ENCODE results near the gene ENPP4. TPM values are rescaled to one million over a fixed set of nuclear protein-coding genes. Genes with fewer than 3 reads are reported as not detected.

Gene ENPP4
- polyA plus RNA-seq, 1 of the 3 experiments (the other 2 are of a cell fraction): 0.05 TPM

DNA sequence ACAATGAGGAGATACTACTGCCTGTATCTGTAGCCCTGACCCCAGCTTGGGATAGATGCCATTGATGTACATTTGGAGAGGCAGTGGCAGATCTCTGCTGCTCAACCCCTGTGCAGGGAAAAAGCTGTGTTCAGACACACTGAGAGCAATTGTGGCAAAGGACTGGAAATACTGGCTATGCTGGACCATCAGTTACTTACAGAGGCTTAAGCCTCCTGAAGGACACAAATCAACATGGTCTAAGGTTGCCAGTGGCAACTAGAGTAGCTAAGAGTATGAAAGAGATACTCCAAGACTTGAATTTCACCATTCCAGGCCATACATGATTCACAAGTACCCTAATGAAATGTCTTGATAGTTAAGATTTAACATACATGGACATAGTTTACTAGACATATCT lies 32.4 kb upstream of the ENPP4 start:
- ChIA-PET CTCF (interaction anchor here (1.4 kb wide), 1 partner anchor 313 kb away, joined by 6 read pairs; no protein-coding TSS in a partner anchor), POLR2A (no interaction called here)
- Histone ChIP-seq H3K79me2 (ENCODE audit: insufficient read depth) (no peaks in the 10 kb centered on the region), H4K20me1 (ENCODE audit: insufficient read depth) (no peaks in the 10 kb centered on the region), H3K9ac (no peak overlapping the region), H3K4me1 (ENCODE audit: control insufficient read depth in 1 of 2, insufficient read depth in 2 of 2, low read depth in 1 of 2, low read length in 1 of 2) (no peaks in the 10 kb centered on the region), H3F3A (replicated peaks; ENCODE audit: insufficient read depth) (no peaks in the 10 kb centered on the region), H2AFZ (ENCODE audit: low read depth) (no peak overlapping the region), H3K4me2 (no peak overlapping the region), H3K27me3 (ENCODE audit: insufficient read depth) (no peaks in the 10 kb centered on the region), H3K36me3 (replicated peaks in 1 of 2; ENCODE audit: control insufficient read depth in 1 of 2, insufficient read depth in 2 of 2, low read length in 1 of 2) (no peaks in the 10 kb centered on the region), H3K9me2 (no peaks in the 10 kb centered on the region), H3K27ac (ENCODE audit: low read depth in 2 of 2, low read length in 1 of 2) (no peak overlapping the region), H3K9me3 (no peaks in the 10 kb centered on the region), H3K4me3 (ENCODE audit: low read depth in 2 of 2, low read length in 1 of 2) (no peak overlapping the region)
- no peak for TF ChIP-seq RAD21 (IDR thresholded peaks at IDR 0.05; ENCODE audit: low read length)
- no peak for TF ChIP-seq MXI1 (IDR thresholded peaks at IDR 0.05; ENCODE audit: low read depth, low read length)
- TF ChIP-seq YY1 (IDR thresholded peaks at IDR 0.05; ENCODE audit: low read depth): no peak
- TF ChIP-seq ELF1 (IDR thresholded peaks at IDR 0.05): no peak
- no peak for TF ChIP-seq NRF1 (IDR thresholded peaks at IDR 0.05; ENCODE audit: low read depth, low read length)
- no peak for TF ChIP-seq GATA2 (CRISPR knock-in tag; IDR thresholded peaks at IDR 0.05)
- TF ChIP-seq TEAD4 (IDR thresholded peaks at IDR 0.05; ENCODE audit: borderline replicate concordance, insufficient read depth): no peak
- no peak for TF ChIP-seq RCOR1 (IDR thresholded peaks at IDR 0.05; ENCODE audit: low read length)
- no peak for DNase-seq

DNA sequence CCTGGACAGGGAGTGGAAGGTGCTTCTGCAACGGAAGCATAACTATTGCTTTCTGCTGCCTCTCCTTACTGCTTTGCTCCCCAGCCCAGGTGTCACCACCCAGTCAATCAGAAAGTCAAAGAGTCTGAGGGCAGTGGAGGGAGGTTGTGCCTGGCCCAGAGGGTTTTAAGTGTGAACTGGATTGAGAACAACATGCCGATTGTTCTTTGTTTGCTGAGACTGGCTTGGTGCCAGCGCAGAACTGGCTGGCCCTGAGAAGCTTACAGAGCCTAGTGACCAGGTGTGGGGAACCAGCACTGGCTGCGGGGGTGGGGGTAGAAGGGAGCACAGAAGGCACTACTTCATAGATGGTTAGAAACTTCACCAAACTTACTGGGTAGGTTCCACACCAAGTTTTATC lies 31.1 kb upstream of the ENPP4 start:
- 0% methylated on average over 4 of the region's 4 CpGs for WGBS (ENCODE audit: low lambda C conversion rate)
- Histone ChIP-seq H3K27me3 (ENCODE audit: insufficient read depth) (no peaks in the 10 kb centered on the region), H2AFZ (ENCODE audit: low read depth) (no peak overlapping the region), H3F3A (replicated peaks; ENCODE audit: insufficient read depth) (no peaks in the 10 kb centered on the region), H3K27ac (ENCODE audit: low read depth in 2 of 2, low read length in 1 of 2) (no peak overlapping the region), H3K4me1 (ENCODE audit: control insufficient read depth in 1 of 2, insufficient read depth in 2 of 2, low read depth in 1 of 2, low read length in 1 of 2) (no peaks in the 10 kb centered on the region), H3K4me2 (no peak overlapping the region), H4K20me1 (ENCODE audit: insufficient read depth) (no peaks in the 10 kb centered on the region), H3K4me3 (ENCODE audit: low read depth in 2 of 2, low read length in 1 of 2) (no peak overlapping the region), H3K79me2 (ENCODE audit: insufficient read depth) (no peaks in the 10 kb centered on the region), H3K9ac (no peak overlapping the region), H3K9me2 (no peaks in the 10 kb centered on the region), H3K36me3 (replicated peaks in 1 of 2; ENCODE audit: control insufficient read depth in 1 of 2, insufficient read depth in 2 of 2, low read length in 1 of 2) (no peaks in the 10 kb centered on the region), H3K9me3 (no peaks in the 10 kb centered on the region)
- ChIA-PET POLR2A (no interaction called here), CTCF (interaction anchor here (1.1 kb wide), 1 partner anchor 9 kb away, joined by 5 read pairs; no protein-coding TSS in a partner anchor)
- no peak for DNase-seq
- TF ChIP-seq, protein P1, sequence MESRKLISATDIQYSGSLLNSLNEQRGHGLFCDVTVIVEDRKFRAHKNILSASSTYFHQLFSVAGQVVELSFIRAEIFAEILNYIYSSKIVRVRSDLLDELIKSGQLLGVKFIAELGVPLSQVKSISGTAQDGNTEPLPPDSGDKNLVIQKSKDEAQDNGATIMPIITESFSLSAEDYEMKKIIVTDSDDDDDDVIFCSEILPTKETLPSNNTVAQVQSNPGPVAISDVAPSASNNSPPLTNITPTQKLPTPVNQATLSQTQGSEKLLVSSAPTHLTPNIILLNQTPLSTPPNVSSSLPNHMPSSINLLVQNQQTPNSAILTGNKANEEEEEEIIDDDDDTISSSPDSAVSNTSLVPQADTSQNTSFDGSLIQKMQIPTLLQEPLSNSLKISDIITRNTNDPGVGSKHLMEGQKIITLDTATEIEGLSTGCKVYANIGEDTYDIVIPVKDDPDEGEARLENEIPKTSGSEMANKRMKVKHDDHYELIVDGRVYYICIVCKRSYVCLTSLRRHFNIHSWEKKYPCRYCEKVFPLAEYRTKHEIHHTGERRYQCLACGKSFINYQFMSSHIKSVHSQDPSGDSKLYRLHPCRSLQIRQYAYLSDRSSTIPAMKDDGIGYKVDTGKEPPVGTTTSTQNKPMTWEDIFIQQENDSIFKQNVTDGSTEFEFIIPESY (IDR thresholded peaks at IDR 0.05; ENCODE audit: borderline replicate concordance, low read depth): no peak
- TF ChIP-seq, protein P2, sequence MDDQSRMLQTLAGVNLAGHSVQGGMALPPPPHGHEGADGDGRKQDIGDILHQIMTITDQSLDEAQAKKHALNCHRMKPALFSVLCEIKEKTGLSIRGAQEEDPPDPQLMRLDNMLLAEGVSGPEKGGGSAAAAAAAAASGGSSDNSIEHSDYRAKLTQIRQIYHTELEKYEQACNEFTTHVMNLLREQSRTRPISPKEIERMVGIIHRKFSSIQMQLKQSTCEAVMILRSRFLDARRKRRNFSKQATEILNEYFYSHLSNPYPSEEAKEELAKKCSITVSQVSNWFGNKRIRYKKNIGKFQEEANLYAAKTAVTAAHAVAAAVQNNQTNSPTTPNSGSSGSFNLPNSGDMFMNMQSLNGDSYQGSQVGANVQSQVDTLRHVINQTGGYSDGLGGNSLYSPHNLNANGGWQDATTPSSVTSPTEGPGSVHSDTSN (IDR thresholded peaks at IDR 0.05): no peak
- TF ChIP-seq TCF12 (IDR thresholded peaks at IDR 0.05): no peak
- TF ChIP-seq YY1 (IDR thresholded peaks at IDR 0.05; ENCODE audit: low read depth): no peak
- TF ChIP-seq MEF2A (IDR thresholded peaks at IDR 0.05; ENCODE audit: borderline replicate concordance, low read depth): no peak
- no peak for TF ChIP-seq SMC3 (IDR thresholded peaks at IDR 0.05; ENCODE audit: low read depth, low read length)
- TF ChIP-seq, protein P3, sequence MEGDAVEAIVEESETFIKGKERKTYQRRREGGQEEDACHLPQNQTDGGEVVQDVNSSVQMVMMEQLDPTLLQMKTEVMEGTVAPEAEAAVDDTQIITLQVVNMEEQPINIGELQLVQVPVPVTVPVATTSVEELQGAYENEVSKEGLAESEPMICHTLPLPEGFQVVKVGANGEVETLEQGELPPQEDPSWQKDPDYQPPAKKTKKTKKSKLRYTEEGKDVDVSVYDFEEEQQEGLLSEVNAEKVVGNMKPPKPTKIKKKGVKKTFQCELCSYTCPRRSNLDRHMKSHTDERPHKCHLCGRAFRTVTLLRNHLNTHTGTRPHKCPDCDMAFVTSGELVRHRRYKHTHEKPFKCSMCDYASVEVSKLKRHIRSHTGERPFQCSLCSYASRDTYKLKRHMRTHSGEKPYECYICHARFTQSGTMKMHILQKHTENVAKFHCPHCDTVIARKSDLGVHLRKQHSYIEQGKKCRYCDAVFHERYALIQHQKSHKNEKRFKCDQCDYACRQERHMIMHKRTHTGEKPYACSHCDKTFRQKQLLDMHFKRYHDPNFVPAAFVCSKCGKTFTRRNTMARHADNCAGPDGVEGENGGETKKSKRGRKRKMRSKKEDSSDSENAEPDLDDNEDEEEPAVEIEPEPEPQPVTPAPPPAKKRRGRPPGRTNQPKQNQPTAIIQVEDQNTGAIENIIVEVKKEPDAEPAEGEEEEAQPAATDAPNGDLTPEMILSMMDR (IDR thresholded peaks at IDR 0.05): no peak
- TF ChIP-seq, protein P4, sequence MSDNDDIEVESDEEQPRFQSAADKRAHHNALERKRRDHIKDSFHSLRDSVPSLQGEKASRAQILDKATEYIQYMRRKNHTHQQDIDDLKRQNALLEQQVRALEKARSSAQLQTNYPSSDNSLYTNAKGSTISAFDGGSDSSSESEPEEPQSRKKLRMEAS (IDR thresholded peaks at IDR 0.05; ENCODE audit: low read depth): no peak
- TF ChIP-seq, protein P5, sequence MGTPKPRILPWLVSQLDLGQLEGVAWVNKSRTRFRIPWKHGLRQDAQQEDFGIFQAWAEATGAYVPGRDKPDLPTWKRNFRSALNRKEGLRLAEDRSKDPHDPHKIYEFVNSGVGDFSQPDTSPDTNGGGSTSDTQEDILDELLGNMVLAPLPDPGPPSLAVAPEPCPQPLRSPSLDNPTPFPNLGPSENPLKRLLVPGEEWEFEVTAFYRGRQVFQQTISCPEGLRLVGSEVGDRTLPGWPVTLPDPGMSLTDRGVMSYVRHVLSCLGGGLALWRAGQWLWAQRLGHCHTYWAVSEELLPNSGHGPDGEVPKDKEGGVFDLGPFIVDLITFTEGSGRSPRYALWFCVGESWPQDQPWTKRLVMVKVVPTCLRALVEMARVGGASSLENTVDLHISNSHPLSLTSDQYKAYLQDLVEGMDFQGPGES (IDR thresholded peaks at IDR 0.05; ENCODE audit: low read depth, low read length): no peak
- TF ChIP-seq GATA2 (CRISPR knock-in tag; IDR thresholded peaks at IDR 0.05): no peak
